Epidermal melanocyte (primary cell): ENCODE measurements around the gene OSTF1.
A peak's percentile ranks its signal among the peaks of the same experiment; 100 is the strongest.

Experiments used
- DNase-seq: peaks from one replicate; pipeline ENCODE4 v3.0.0; 2011; ENCODE audit warnings: low spot score; ENCODE audit not compliant: insufficient read length

OSTF1 gene

GRCh38 chr9:75084081-75084672 lies 4.1 kb upstream of the OSTF1 start:
- no peak for DNase-seq

GRCh38 chr9:75085640-75086039 lies 2.7 kb upstream of the OSTF1 start:
- no peak for DNase-seq

DNA sequence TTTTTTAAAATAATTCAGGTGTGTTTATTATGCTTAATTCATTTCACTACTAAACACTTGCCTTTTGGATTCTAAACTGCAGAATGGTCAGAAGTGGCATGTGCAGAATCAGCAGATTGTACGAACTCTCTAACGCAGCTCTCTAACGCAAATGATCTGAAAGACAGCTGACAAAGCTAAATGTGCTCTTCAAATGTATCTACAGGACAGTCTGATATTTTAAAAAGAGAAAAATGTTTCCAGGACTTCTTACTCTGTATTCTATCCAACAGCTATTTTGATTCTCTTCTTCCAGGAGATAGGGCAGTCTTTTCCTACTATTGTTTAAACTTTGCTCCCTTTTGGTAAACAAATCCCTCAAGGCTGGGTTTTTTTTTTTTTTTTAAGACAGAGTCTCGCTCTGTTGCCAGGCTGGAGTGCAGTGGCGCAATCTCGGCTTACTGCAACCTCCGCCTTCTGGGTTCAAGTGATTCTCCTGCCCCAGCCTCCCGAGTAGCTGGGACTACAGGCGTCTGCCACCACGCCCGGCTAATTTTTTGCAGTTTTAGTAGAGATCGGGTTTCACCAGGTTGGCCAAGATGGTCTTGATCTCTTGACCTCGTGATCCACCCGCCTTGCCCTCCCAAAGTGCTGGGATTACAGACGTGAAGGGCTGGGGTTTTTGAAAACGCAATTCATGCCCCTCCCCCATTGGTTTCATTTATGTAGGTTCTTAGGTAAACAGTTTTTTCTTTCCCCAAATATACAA lies 1.6 kb upstream of the OSTF1 start:
- DNase-seq: no peak

DNA sequence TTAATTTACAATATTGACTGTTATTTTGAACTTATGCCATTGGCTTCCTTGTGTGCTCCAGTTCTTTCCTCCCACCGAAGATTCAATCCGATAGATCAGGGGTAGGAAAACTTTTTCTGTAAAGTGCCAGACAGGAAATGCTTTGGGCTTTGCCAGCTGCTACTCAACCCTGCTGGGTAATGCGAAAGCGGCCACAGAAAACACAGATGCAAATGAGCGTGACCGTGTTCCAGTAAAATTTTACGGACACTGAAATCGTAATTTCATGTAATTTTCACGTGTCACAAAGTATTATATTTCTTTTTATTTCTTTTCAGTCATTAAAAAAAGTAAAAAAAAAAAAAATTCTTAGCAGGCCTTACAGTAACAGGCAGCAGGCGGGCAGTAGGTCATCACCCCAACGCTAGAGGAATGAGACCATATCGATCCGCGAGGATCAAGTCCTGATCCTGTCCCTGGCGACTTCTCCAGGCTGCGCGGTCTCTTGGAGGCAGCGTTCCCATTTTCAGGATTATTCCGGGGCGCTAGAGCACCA lies 958 bp upstream of the OSTF1 start:
- no peak for DNase-seq

DNA sequence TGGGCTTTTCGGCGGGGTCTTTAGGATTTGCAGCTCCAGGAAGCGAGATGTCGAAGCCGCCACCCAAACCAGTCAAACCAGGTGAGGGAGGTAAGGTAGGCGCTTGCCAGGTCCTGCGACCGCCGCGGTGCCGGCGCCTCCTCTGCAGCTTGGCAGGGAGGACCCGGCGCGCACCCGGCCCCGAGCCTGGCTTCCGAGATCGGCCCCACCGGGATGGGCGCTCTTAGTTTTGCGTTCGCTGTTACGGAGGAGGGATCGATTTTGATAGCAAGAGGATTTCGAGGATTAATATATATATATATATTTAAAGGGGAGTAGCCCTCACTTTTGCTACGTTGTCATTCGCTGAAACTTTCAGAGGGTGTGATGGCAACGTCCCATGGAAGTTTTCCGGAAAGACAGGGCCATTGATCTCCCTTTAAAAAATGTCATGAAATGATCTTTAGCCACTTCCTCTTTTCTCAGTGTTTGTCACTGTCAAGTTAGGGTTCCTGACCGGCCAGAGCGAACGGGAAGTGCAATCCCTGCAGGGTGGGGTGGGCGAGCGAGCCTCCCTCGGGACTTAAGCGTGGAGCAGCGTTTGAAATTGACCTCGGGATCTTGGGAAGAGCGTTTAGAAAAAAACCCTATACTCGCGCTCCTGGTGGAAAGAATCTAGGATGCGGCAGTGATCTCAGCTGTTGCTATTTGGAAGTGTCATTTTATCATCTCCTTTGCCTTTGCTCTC lies 495 bp downstream of the OSTF1 start:
- peak; percentile 76 for DNase-seq

DNA sequence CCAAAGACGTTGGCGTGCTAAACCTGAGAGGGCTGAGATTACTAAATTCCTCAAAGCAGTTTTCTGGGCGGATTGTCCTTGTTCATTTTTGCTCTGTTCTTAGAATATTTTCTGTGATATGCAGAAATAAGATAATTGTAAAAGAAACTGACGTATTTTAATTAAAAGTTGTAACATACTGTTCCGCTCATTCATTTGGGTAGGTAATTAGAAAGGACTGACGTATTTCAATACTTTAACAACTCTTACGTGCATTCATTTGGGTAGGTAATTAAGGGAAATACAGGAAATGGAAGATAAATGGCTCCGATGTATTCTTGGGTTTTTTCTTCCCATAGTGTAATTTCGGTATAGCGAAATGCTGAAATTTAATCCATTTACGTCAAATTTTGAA lies 1.1 kb downstream of the OSTF1 start:
- DNase-seq: no peak

DNA sequence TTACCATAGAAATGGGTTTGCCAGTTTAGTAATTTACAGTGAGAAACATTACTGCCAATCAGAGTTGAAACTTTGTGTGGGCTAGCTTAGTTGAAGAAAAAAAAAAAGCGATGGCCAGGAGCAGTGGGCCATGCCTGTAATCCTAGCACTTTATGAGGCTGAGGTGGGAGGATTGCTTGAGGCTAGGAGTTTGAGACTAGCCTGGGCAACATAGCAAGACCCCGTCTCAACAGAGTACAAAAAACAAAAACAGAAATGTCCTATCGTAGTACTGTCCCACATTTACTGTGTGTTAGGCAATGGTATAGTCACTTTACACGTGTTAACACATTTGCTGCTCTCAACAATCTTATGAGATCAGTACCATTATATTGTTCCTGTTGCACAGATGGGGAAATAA lies 2.3 kb downstream of the OSTF1 start:
- DNase-seq: no peak

- no peak for DNase-seq
Measured at GRCh38 chr9:75092766-75093165, 4.5 kb downstream of the OSTF1 start.

DNA sequence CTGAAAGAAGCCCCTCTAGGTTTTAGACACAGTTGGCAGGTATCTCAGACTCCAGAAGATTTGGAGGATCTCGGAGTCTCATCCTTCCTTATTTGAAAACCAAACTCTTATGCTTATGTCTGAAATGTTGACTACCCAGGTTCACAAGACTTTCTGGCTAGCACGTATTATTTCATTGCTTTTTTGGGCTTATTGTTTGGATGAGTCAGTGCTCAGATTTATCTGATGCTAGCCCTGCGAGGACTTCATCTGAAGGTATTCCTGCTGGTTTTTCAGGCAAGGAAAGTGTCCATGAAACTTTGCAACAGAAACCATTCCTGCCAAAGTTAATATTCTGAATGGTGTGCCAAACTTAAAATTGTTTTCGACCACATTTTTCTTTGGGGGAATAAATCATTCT lies 8.5 kb downstream of the OSTF1 start:
- no peak for DNase-seq

GRCh38 chr9:75101004-75101588 lies 12.8 kb downstream of the OSTF1 start:
- DNase-seq: no peak

DNA sequence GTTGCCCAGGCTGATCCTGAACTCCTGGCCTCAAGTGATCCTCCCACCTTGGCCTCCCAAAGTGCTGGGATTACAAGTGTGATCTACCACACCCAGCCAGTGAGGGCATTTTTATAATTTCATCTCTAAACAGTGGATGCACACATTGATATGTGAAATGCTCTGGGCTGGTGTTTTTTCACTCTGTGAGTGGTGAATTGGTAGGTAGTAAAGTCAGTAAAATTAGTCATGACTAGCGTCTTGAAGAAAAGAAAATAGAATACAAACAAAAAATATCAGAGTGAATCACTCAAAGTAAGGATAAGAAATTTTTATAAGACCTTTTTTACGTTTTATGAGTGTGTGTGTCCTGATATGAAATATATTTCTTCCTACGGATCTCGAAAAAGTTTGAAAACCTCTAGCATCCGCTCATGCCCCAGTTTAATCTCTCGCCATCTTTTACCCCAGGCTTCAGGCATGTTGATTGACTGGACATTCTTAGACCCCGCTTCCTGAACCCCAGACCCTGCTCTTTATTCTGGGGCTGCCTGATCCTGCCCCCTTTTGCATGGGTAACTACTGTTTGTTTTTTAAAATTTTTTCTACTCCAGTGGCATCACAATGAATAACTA lies 14.0 kb downstream of the OSTF1 start:
- DNase-seq: no peak

- no peak for DNase-seq
Measured at GRCh38 chr9:75104607-75105006, 16.3 kb downstream of the OSTF1 start.

- no peak for DNase-seq
Measured at GRCh38 chr9:75105019-75105540, 16.8 kb downstream of the OSTF1 start.

- peak; percentile 56 for DNase-seq
Measured at GRCh38 chr9:75105841-75106240, 17.5 kb downstream of the OSTF1 start.

- DNase-seq: no peak
Measured at GRCh38 chr9:75106857-75107256, 18.5 kb downstream of the OSTF1 start.

- no peak for DNase-seq
Measured at GRCh38 chr9:75108571-75108970, 20.3 kb downstream of the OSTF1 start.

DNA sequence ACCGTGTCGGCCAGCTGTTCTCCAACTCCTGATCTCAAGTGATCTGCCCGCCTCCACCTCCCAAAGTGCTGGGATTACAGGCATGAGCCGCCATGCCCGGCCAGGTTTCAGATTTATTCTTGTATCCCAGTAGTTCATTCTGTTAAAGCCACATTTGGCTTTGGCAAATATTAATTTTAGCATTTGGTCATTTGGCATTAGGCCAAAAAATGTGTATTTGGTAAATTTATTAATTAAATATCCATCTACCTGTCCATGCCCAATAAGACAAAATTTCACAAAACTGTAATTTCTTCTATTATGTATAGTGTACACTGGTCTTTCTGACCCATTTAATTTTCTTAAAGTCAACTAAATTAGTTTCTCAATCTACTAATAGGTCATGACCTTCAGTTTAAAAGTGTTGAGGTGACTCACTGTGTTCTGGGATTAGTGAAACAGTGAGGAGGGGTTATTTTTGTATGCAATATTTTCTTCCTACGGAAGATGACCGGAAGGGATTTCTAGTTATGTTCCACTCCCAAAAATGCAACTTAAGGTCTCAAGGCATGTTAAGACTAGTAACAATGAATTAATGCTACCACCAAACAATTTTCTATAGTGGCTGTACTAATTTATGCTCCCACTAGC lies 21.0 kb downstream of the OSTF1 start:
- DNase-seq: no peak

GRCh38 chr9:75111019-75111622 lies 22.8 kb downstream of the OSTF1 start:
- DNase-seq: no peak

DNA sequence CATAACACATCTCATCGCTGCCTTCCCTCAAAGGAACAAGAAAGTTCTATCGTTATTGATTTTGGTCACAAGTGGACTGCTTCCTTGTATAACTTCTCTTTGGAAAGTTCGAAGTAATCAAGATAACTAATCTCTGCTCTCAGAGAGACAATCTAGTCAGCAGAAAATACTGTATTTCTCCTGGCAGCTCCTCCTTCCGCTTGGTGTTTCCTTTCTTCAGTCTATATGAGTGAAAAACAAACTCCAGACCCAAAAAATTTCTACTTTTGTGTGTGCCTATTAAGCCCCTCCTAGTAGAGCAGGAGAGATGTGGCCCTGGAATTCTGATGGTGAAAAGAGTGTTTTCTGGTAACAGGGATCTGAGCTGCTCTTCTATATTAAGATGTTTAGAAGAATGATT lies 24.5 kb downstream of the OSTF1 start:
- no peak for DNase-seq

DNA sequence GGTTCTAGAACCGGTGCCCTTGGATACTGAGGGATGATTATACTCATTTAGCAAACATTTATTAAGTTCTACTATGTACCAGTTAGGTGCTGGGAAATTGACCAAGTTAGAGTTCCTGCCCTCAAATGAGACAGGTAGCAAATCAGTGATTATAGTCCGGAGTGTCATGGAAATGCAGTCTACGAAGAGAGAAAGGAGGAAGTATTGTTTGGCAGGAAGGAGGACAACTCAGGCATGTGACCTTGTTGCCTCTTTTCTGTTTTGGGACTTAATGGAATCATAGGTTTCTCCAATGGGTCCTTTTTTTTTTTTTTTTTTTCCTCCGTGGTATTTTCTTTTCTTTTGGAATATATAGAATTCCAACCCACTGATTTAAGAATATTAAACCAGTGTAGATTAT lies 28.0 kb downstream of the OSTF1 start:
- no peak for DNase-seq
